ENCODE results near the gene CARD9.
A peak's percentile ranks its signal among the peaks of the same experiment; 100 is the strongest.
"Not testable (repeated sequence)": the region's sequence is repeated elsewhere in the genome, so short reads cannot be mapped to it uniquely, and the experiment has no call there.

Gene CARD9

DNA sequence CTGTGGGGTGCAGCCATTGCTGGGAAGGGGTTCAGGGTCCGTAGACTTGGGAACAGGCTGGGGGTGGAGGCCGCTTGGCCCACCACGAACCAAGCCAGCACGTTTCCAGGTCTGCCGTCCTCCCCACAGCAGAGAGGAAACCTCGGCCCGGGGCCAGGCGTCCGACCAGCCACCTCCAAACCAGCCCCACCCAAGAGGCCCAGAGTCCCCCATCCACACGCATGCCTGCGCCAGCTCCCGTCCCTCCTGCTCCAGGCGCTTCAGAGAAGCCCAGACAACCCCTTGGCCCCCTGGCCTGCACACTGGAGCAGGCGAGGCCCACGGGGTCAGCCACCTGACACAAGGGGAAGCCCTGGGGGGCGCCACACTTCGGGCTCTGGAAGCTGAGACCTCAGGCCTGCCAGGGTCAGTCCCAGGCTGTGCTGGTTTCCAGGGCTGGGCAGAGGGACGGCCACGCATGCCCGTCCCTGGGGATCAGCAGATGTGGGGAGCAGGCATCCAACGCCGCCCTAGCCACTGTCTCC is 16.2 kb downstream of the CARD9 start:
- Mint-ChIP-seq H3K27ac (no peak overlapping the region), H3K27me3 (no peaks in the 10 kb centered on the region), H3K4me1 (no peaks in the 10 kb centered on the region), H3K4me3 (no peak overlapping the region), H3K36me3 (ENCODE audit: low read depth) (no peaks in the 10 kb centered on the region), H3K9me3 (no peaks in the 10 kb centered on the region)
- no peak for ATAC-seq
- DNase-seq = no peak

DNA sequence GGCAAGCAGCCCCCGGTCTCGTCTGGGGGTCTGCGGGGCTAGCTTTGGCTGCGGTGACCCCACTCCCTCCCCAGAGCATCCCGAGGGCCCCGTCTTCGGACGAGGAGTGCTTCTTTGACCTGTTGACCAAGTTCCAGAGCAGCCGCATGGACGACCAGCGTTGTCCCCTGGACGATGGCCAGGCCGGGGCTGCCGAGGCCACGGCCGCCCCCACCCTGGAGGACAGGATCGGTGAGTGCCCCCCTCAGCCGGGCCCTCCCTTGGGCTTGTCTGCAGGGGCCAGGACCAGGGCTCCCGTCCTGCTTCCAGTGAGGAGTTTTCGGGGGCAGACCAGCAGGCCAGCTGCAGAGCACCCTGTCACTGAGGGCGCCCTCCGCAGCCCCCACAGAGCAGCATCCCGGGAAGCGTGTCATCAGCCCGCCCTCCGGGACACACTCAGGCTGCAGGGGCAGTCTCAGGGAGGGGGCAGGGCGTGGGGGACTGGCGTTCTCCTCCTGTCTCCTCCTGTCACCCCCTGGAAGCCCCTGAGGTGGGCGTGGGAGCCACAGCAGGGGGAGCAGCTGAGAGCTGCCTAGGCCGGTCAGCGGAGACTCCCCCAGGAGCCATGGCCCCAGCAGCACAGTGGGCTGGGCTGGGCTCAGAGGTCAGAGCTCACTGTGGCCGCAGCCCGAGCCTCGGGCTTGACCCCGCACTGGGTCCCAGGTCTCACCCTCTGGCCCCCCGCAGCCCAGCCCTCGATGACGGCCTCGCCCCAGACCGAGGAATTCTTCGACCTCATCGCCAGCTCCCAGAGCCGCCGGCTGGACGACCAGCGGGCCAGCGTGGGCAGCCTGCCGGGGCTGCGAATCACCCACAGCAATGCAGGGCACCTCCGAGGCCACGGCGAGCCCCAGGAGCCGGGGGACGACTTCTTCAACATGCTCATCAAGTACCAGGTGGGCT is 17.6 kb downstream of the CARD9 start:
- no peaks in the 10 kb centered on the region for H3K36me3 Mint-ChIP-seq (ENCODE audit: low read depth)
- no peak overlapping the region for H3K4me3 Mint-ChIP-seq
- ATAC-seq = peak; percentile 5
- H3K27me3 Mint-ChIP-seq = no peaks in the 10 kb centered on the region
- no peaks in the 10 kb centered on the region for H3K4me1 Mint-ChIP-seq
- H3K27ac Mint-ChIP-seq = no peak overlapping the region
- no peak for DNase-seq
- H3K9me3 Mint-ChIP-seq = no peaks in the 10 kb centered on the region

DNA sequence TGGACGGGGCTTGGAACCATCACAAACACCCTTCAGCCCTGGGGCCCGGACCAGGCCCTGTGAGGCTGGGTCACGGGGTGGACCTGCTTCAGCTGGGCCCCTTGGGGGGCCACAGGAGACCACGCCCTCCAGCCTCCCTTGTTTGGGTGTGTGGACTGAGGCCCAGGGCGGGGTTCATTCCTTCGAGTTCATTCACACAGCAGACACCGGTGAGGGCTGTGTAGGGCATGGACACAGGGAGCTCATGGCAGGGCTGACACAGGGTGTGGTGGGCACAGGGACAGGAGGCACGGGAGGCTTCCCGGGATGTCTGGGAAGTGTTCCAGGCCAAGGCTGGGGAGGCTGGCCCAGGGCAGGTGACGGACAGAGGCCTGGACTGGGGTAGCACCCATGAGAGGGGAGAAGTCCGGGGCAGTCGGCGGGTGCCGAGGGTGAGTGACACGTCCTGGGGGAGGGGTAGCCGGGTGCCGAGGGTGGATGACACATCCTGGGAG is 18.8 kb downstream of the CARD9 start:
- Mint-ChIP-seq H3K4me1 (no peaks in the 10 kb centered on the region), H3K27ac (no peak overlapping the region), H3K4me3 (no peak overlapping the region), H3K27me3 (no peaks in the 10 kb centered on the region), H3K9me3 (no peaks in the 10 kb centered on the region), H3K36me3 (ENCODE audit: low read depth) (no peaks in the 10 kb centered on the region)
- DNase-seq (no peak), ATAC-seq (no peak)

- H3K4me3 Mint-ChIP-seq = no peak overlapping the region
- H3K27ac Mint-ChIP-seq = no peak overlapping the region
- no peaks in the 10 kb centered on the region for H3K4me1 Mint-ChIP-seq
- H3K36me3 Mint-ChIP-seq (ENCODE audit: low read depth) = no peaks in the 10 kb centered on the region
- H3K27me3 Mint-ChIP-seq = no peaks in the 10 kb centered on the region
- no peak for DNase-seq
- H3K9me3 Mint-ChIP-seq = no peaks in the 10 kb centered on the region
- ATAC-seq = no peak
These were observed 19.5 kb downstream of the CARD9 start for GRCh38 chr9:136353757-136354488.

- no peaks in the 10 kb centered on the region for H3K9me3 Mint-ChIP-seq
- no peaks in the 10 kb centered on the region for H3K4me1 Mint-ChIP-seq
- no peak overlapping the region for H3K4me3 Mint-ChIP-seq
- no peak overlapping the region for H3K27ac Mint-ChIP-seq
- H3K36me3 Mint-ChIP-seq (ENCODE audit: low read depth) = no peaks in the 10 kb centered on the region
- no peak for ATAC-seq
- no peaks in the 10 kb centered on the region for H3K27me3 Mint-ChIP-seq
- DNase-seq = no peak
These were observed 20.4 kb downstream of the CARD9 start for GRCh38 chr9:136353088-136353487.

DNA sequence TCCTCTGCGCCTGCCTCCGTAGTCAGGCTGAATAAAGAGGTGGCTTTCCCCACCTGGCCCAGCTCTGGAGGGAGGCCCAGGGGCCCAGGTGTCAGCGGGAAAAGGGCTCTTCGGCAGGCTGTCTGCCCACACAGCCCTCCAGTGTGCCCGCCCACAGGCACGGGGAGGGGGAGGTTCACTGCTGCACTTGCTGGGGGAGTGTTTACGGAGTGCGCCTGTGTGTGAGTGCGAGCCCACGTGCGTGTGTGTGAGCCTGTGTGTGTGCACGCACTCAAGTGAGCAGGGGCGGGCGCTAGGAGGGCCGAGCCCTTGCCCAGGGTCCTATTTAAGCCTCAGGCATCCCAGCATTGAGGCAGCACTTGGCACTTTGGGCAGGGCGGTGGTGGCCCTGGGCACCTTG is 20.8 kb downstream of the CARD9 start:
- DNase-seq (no peak), ATAC-seq (no peak)
- no peak overlapping the region for H3K27ac Mint-ChIP-seq
- H3K4me3 Mint-ChIP-seq = no peak overlapping the region
- H3K36me3 Mint-ChIP-seq (ENCODE audit: low read depth) = no peaks in the 10 kb centered on the region
- H3K27me3 Mint-ChIP-seq = no peaks in the 10 kb centered on the region
- H3K4me1 Mint-ChIP-seq = no peaks in the 10 kb centered on the region
- H3K9me3 Mint-ChIP-seq = no peaks in the 10 kb centered on the region

GRCh38 chr9:136351868-136352267 is 21.6 kb downstream of the CARD9 start:
- DNase-seq; ATAC-seq; H3K9me3 Mint-ChIP-seq; H3K27me3 Mint-ChIP-seq; H3K4me1 Mint-ChIP-seq; H3K4me3 Mint-ChIP-seq; H3K36me3 Mint-ChIP-seq (ENCODE audit: low read depth); H3K27ac Mint-ChIP-seq: not testable (repeated sequence)

- Mint-ChIP-seq H3K27ac (no peak overlapping the region), H3K4me1 (no peaks in the 10 kb centered on the region), H3K4me3 (no peak overlapping the region), H3K36me3 (ENCODE audit: low read depth) (no peaks in the 10 kb centered on the region), H3K9me3 (no peaks in the 10 kb centered on the region), H3K27me3 (no peaks in the 10 kb centered on the region)
- no peak for DNase-seq
- no peak for ATAC-seq
These were observed 22.1 kb downstream of the CARD9 start for GRCh38 chr9:136351252-136351800.

GRCh38 chr9:136349546-136349945 is 23.9 kb downstream of the CARD9 start:
- no peaks in the 10 kb centered on the region for H3K36me3 Mint-ChIP-seq (ENCODE audit: low read depth)
- H3K4me3 Mint-ChIP-seq = no peak overlapping the region
- H3K27ac Mint-ChIP-seq = no peak overlapping the region
- ATAC-seq = no peak
- H3K27me3 Mint-ChIP-seq = no peaks in the 10 kb centered on the region
- no peak for DNase-seq
- H3K9me3 Mint-ChIP-seq = no peaks in the 10 kb centered on the region
- no peaks in the 10 kb centered on the region for H3K4me1 Mint-ChIP-seq

DNA sequence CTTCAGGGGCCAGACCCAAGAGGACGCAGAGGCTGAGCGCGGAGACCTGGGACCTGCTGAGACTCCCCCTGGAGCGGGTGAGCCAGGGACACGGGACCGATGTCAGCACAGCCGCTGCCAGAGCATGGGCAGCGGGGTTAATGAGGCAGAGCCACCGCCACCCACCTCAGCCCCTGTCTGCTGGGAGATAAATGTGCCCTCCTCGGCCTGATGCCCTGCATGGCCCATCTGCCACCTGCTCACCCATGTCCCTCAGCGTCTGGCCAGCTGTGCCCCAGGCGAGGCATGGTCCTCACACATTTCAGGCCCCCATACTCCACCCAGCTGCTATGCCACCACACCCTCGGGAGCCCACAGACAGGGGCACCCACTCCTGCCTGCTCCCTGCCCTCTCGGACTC is 24.8 kb downstream of the CARD9 start:
- Mint-ChIP-seq H3K36me3 (ENCODE audit: low read depth) (no peaks in the 10 kb centered on the region), H3K9me3 (no peaks in the 10 kb centered on the region), H3K4me1 (no peaks in the 10 kb centered on the region), H3K27me3 (no peaks in the 10 kb centered on the region), H3K27ac (no peak overlapping the region), H3K4me3 (no peak overlapping the region)
- DNase-seq (no peak), ATAC-seq (no peak)

DNA sequence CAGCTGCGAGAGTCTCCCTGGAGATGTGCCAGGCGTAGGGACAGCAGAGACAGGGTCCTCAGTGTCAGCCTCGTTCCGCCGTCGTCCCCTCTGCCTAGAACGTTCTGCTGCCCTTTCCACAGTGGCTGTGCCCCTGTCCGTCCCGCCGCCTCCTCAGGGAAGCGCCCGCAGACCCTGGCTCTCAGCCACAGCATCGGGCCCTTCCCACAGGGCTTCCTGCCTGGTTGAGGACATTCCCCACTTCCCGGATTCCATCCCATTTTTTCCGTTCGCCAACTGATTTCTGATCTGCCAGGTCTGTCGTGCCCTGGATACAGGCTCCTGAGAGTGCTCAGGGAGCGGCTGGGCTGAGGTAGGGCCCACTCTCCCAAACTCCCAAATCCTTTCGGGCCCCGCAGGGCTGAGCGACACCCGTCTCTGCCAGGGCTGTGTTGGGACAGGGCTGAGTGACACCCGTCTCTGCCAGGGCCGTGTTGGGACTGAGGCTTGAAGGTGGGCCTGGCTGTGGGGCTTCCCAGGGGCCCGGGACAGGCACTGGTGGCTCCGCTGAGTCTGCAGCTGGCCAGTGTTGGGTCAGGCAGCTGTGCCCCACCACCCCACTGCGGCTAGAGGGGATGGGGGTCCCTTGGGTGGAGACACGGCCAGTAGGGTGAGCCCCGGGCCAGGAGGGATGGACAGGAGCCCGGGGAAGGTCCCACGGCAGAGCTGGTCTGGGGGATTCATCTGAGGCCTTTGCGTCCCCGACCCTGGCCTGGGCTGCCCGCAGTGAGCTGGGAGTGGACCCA is 25.8 kb downstream of the CARD9 start:
- ATAC-seq (no peak), DNase-seq (no peak)
- Mint-ChIP-seq H3K27me3 (no peaks in the 10 kb centered on the region), H3K9me3 (no peaks in the 10 kb centered on the region), H3K27ac (no peak overlapping the region), H3K4me3 (no peak overlapping the region), H3K36me3 (ENCODE audit: low read depth) (no peaks in the 10 kb centered on the region), H3K4me1 (no peaks in the 10 kb centered on the region)

DNA sequence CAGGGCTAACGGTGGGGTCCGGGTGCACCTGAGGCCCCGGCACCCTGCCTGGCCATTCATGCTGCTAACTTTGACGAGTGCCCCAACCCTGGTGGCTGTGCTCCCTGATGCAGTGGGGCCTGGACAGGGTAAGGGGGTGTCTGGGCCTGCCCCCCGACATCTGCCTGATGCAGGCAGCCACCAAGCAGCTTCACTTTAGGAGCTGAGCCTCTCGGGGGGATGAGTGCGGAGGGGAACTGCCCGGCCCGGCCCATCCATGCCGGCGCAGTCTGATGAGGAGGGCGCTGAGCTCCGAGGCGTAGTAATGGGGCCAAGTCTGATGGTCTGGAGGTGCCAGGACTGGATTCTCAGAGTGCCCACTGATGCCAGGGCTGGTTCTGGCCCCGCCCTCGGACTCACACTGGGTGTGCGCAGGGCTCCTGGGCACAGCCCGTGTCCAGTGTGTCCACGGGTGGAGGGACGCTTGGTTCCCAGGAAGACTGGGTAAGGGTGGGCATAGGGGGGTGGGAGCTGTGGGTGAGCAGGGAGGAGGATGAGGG is 26.5 kb downstream of the CARD9 start:
- Mint-ChIP-seq H3K27me3 (no peaks in the 10 kb centered on the region), H3K27ac (no peak overlapping the region), H3K36me3 (ENCODE audit: low read depth) (no peaks in the 10 kb centered on the region), H3K4me1 (no peaks in the 10 kb centered on the region), H3K9me3 (no peaks in the 10 kb centered on the region), H3K4me3 (no peak overlapping the region)
- ATAC-seq (no peak), DNase-seq (no peak)

- H3K27me3 Mint-ChIP-seq = no peaks in the 10 kb centered on the region
- no peaks in the 10 kb centered on the region for H3K4me1 Mint-ChIP-seq
- ATAC-seq = no peak
- no peak for DNase-seq
- no peak overlapping the region for H3K27ac Mint-ChIP-seq
- no peaks in the 10 kb centered on the region for H3K9me3 Mint-ChIP-seq
- no peaks in the 10 kb centered on the region for H3K36me3 Mint-ChIP-seq (ENCODE audit: low read depth)
- H3K4me3 Mint-ChIP-seq = no peak overlapping the region
These were observed 27.4 kb downstream of the CARD9 start for GRCh38 chr9:136346157-136346481.
